A673 (cell line): ENCODE results near the gene MFF.

ENCODE experiments used
- EZH2 ChIP-seq: fragments of 200-600 bp; sonication (generic); IDR thresholded peaks from 2 replicates; pipeline ENCODE4 v1.6.1; 2017; ENCODE audit warnings: borderline replicate concordance, low read depth, mild to moderate bottlenecking, mixed read lengths, antibody characterized with exemption, low read length; ENCODE audit not compliant: poor library complexity, severe bottlenecking
- TF ChIP-seq, protein P1 (sequence below): fragments of 300-800, 200-600 bp; sonication (generic); conservative IDR thresholded peaks from 2 replicates; pipeline ENCODE4 v1.5.1; 2017; ENCODE audit warnings: low read depth, mild to moderate bottlenecking, antibody characterized with exemption, low read length, moderate library complexity, mixed read lengths

DNA sequence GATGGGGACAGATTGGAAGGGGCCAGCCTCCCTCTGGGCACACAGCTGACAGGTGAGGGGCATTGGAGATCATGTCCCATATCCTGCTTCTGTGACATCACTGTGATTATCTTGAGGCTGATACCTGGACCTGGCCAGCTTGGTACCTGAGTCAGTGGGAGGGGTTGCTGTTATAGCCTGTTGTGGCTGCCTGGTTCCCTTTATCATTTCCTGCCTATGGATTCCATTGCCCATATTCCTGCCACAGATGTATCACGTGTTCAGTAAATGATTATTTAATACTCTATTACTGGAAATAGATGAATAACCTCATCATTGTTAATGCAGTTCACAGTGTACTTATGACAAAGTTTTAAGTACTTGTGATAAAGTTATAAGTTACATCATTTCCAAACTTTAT is 70.5 kb downstream of the MFF start:
- TF ChIP-seq, protein P1, sequence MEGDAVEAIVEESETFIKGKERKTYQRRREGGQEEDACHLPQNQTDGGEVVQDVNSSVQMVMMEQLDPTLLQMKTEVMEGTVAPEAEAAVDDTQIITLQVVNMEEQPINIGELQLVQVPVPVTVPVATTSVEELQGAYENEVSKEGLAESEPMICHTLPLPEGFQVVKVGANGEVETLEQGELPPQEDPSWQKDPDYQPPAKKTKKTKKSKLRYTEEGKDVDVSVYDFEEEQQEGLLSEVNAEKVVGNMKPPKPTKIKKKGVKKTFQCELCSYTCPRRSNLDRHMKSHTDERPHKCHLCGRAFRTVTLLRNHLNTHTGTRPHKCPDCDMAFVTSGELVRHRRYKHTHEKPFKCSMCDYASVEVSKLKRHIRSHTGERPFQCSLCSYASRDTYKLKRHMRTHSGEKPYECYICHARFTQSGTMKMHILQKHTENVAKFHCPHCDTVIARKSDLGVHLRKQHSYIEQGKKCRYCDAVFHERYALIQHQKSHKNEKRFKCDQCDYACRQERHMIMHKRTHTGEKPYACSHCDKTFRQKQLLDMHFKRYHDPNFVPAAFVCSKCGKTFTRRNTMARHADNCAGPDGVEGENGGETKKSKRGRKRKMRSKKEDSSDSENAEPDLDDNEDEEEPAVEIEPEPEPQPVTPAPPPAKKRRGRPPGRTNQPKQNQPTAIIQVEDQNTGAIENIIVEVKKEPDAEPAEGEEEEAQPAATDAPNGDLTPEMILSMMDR, result no peak
- TF ChIP-seq EZH2, result no peak
